A549 (cell line): ENCODE results near the gene TUBB1. TPM values are rescaled to one million over a fixed set of nuclear protein-coding genes. Genes with fewer than 3 reads are reported as not detected.

ENCODE experiments used
- ATAC-seq, 2 experiments: fragments of 200-7000 bp in 1 of 2; fragments of >200 bp in 1 of 2; cut with Nextera tagmentation in 1 of 2; cut with Tn5 transposase in 1 of 2; 3 replicates each; pipeline versions ENCODE4 v1.8.0 to v1.9.1; 2018 to 2020; ENCODE audit warnings: mild to moderate bottlenecking in 1 of 2, moderate library complexity in 1 of 2
- CTCF ChIA-PET: fragments of 300-600 bp; sonication (Branson Sonifier 250); formaldehyde crosslinking; extraction: SDS; loops from one replicate; lab custom pipeline; 2021; ENCODE audit warnings: antibody characterized with exemption, inconsistent platforms; lab: Yijun Ruan, JAX
- POLR2A ChIA-PET: fragments of 350-600 bp; formaldehyde crosslinking; extraction: SDS; loops from one replicate; lab custom pipeline; 2021; ENCODE audit warnings: antibody characterized with exemption, inconsistent platforms; lab: Yijun Ruan, JAX
- DNase-seq, 2 experiments: peaks; one replicate each; pipeline versions ENCODE4 v3.0.0 to v3.0.0-alpha.2; 2011 to 2016; ENCODE audit warnings: low read depth in 1 of 2, low spot score in 1 of 2
- FAIRE-seq: peaks from 2 replicates; lab custom pipeline; 2011; peaks lifted over from hg19 to GRCh38; lab: Jason Lieb, UNC
- H3K27ac ChIP-seq, 2 experiments: fragments of >200 bp; sonication (Bioruptor Twin); formaldehyde crosslinking; 3 replicates each; pipeline ENCODE4 v1.5.1; 2016 to 2017
- H3K4me1 ChIP-seq: fragments of >200 bp; sonication (Bioruptor Twin); formaldehyde crosslinking; 3 replicates; pipeline ENCODE4 v1.6.1; 2016
- H3K4me2 ChIP-seq: fragments of >200 bp; sonication (Bioruptor Twin); formaldehyde crosslinking; 3 replicates; pipeline ENCODE4 v1.6.1; 2016
- H3K4me3 ChIP-seq: fragments of >200 bp; sonication (Bioruptor Twin); formaldehyde crosslinking; 3 replicates; pipeline ENCODE4 v1.5.1; 2016
- H3K9me3 ChIP-seq: fragments of >200 bp; sonication (Bioruptor Twin); formaldehyde crosslinking; 3 replicates; pipeline ENCODE4 v1.6.1; 2016
- CEBPB ChIP-seq, 2 experiments: fragments of >200 bp in 1 of 2; sonication (Bioruptor Twin) in 1 of 2; formaldehyde crosslinking in 1 of 2; IDR thresholded peaks; 2 replicates each; pipeline ENCODE4 v1.6.1; 2012 to 2016
- E2F6 ChIP-seq: IDR thresholded peaks from 2 replicates; pipeline ENCODE4 v1.6.1; 2012; ENCODE audit warnings: low read depth, borderline replicate concordance
- ELK1 ChIP-seq: fragments of 150-350 bp; IDR thresholded peaks from 2 replicates; pipeline ENCODE4 v1.6.1; 2014; ENCODE audit warnings: low read depth, mild to moderate bottlenecking, low read length
- ESRRA ChIP-seq: fragments of 150-350 bp; IDR thresholded peaks from 2 replicates; pipeline ENCODE4 v1.6.1; 2014; ENCODE audit warnings: mild to moderate bottlenecking, low read length, borderline replicate concordance
- GATA3 ChIP-seq: IDR thresholded peaks from 2 replicates; pipeline ENCODE4 v1.6.1; 2012; ENCODE audit warnings: borderline replicate concordance
- HDAC2 ChIP-seq: fragments of 200-600 bp; sonication (generic); IDR thresholded peaks from 2 replicates; pipeline ENCODE4 v1.6.1; 2016
- HEYL ChIP-seq: fragments of 250-450 bp; sonication (Bioruptor Pico); IDR thresholded peaks from 2 replicates; pipeline ENCODE4 v1.8.0; 2021; ENCODE audit warnings: mild to moderate bottlenecking, moderate library complexity
- HOXA7 ChIP-seq: fragments of 250-450 bp; sonication (Bioruptor Pico); IDR thresholded peaks from 2 replicates; pipeline ENCODE4 v1.5.0; 2020; ENCODE audit warnings: mild to moderate bottlenecking, moderate library complexity
- JUN ChIP-seq, 2 experiments: fragments of >200 bp; sonication (Bioruptor Twin); formaldehyde crosslinking; IDR thresholded peaks; 2 replicates in 1 of 2; 3 replicates in 1 of 2; pipeline ENCODE4 v1.6.1; 2016 to 2017
- KDM1A ChIP-seq: fragments of 200-600 bp; sonication (generic); IDR thresholded peaks from 2 replicates; pipeline ENCODE4 v1.6.1; 2016; ENCODE audit warnings: low read depth, mild to moderate bottlenecking
- MAX ChIP-seq: IDR thresholded peaks from 2 replicates; pipeline ENCODE4 v1.6.1; 2012
- MAZ ChIP-seq: fragments of 150-350 bp; IDR thresholded peaks from 2 replicates; pipeline ENCODE4 v1.6.1; 2014; ENCODE audit warnings: antibody characterized with exemption, low read depth, low read length, borderline replicate concordance
- MYC ChIP-seq: IDR thresholded peaks from 2 replicates; pipeline ENCODE4 v1.6.1; 2012; ENCODE audit warnings: mild to moderate bottlenecking, inconsistent platforms, low read length, improper control_type of control experiment, borderline replicate concordance
- NR3C1 ChIP-seq: fragments of >200 bp; sonication (Bioruptor Twin); formaldehyde crosslinking; IDR thresholded peaks from 3 replicates; pipeline ENCODE4 v1.6.1; 2017
- PHF8 ChIP-seq: fragments of 200-600 bp; sonication (generic); IDR thresholded peaks from 2 replicates; pipeline ENCODE4 v1.6.1; 2016; ENCODE audit warnings: low read depth, mild to moderate bottlenecking, antibody characterized with exemption, moderate library complexity, borderline replicate concordance
- POLR2A ChIP-seq: IDR thresholded peaks from 2 replicates; pipeline ENCODE4 v1.6.1; 2012; ENCODE audit warnings: mild to moderate bottlenecking, low read length
- POLR2AphosphoS2 ChIP-seq: conservative IDR thresholded peaks from 2 replicates; pipeline ENCODE4 v1.6.1; 2012; ENCODE audit warnings: low read length, improper control_type of control experiment, inconsistent platforms
- RAD21 ChIP-seq, 2 experiments: fragments of >200 bp in 1 of 2; sonication (Bioruptor Twin) in 1 of 2; formaldehyde crosslinking in 1 of 2; IDR thresholded peaks in 1 of 2; conservative IDR thresholded peaks in 1 of 2; 2 replicates in 1 of 2; 3 replicates in 1 of 2; pipeline ENCODE4 v1.6.1; 2012 to 2018; ENCODE audit warnings: inconsistent platforms in 1 of 2
- RARB ChIP-seq: fragments of 250-450 bp; sonication (Bioruptor Pico); IDR thresholded peaks from 2 replicates; pipeline ENCODE4 v1.8.0; 2021; ENCODE audit warnings: mild to moderate bottlenecking, moderate library complexity
- RFX5 ChIP-seq: fragments of 450-650 bp; IDR thresholded peaks from 2 replicates; pipeline ENCODE4 v1.7.1; 2014; ENCODE audit warnings: antibody characterized with exemption, mild to moderate bottlenecking, moderate library complexity
- SREBF2 ChIP-seq: fragments of 450-650 bp; IDR thresholded peaks from 2 replicates; pipeline ENCODE4 v1.6.1; 2014; ENCODE audit warnings: mild to moderate bottlenecking, moderate library complexity
- WGBS: methylation state at CpG from one replicate; pipeline ENCODE4 v1.1.6; 2017; ENCODE audit errors: missing lambda C conversion rate; 5-methylcytosine and 5-hydroxymethylcytosine counted together
- polyA plus RNA-seq, 4 experiments: library from polyadenylated mRNA; depleted of rRNA in 3 of 4; stranded (reverse); fragments of >200 nt; fragmentation: RNase III in 1 of 4; extraction: RNeasy Plus Mini Kit Qiagen cat#74134 plus additional on column Dnase treatment in 1 of 4; gene quantifications; 2 replicates in 3 of 4; 3 replicates in 1 of 4; pipeline ENCODE4 v1.2.3, GENCODE V29; 2011 to 2017
- TF ChIP-seq, protein P1 (sequence below): IDR thresholded peaks from 2 replicates; pipeline ENCODE4 v1.6.1; 2012

Gene TUBB1
- polyA plus RNA-seq, 2 of the 4 experiments (the other 2 are of a cell fraction) = 0.03 TPM; not detected in 1

DNA sequence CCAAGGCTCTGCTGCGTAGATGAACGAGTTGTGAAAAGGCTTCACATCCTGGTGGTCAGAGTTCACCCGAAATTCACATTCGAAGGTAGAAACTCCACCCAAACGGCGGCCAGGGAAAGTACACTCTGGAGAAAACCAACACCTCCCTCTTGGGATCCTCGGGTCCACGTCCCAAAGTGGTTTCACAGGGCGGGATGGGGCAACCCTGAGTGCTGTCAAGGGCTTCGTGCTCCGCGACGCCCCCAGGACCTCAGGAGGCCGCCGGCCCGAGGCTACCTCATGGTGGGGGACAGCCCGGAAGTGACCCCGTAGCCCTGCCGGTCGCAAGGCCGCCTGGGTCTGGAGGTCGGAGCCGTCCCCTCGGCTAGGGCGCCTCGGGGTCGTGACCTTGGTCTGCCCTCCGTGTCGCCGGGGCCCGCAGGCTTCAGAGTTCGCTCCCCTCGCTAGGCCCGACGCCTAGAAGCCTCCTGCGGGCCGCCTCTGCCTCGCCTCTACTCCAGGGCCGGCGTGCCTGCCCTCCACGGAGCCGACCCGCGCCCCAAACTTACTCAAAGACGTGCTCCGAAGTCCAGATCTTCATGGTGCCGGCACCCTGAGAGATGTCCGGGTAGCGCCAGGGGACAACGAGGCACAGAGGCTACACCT, 23.0 kb downstream of the TUBB1 start, which contains the start of gene PRELID3B (continued):
- TF ChIP-seq JUN (IDR thresholded peaks at IDR 0.05) = peak; percentile 42 to 64; a peak in 3 of 5 replicates
- no peak for TF ChIP-seq HDAC2
- no peak for TF ChIP-seq RARB
- TF ChIP-seq ESRRA = 0 out of 2 replicates have a peak, but pooled peaks have one; percentile 37
- TF ChIP-seq MAZ = no peak
- peak; percentile 70; the same call in 1 of the 2 replicates for TF ChIP-seq E2F6
- no peak for TF ChIP-seq HOXA7
- 0 out of 2 replicates have a peak, but pooled peaks have one; percentile 24 for TF ChIP-seq POLR2A
- TF ChIP-seq POLR2AphosphoS2 = no peak
- TF ChIP-seq, protein P1, sequence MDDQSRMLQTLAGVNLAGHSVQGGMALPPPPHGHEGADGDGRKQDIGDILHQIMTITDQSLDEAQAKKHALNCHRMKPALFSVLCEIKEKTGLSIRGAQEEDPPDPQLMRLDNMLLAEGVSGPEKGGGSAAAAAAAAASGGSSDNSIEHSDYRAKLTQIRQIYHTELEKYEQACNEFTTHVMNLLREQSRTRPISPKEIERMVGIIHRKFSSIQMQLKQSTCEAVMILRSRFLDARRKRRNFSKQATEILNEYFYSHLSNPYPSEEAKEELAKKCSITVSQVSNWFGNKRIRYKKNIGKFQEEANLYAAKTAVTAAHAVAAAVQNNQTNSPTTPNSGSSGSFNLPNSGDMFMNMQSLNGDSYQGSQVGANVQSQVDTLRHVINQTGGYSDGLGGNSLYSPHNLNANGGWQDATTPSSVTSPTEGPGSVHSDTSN = no peak
- TF ChIP-seq RFX5 = no peak
- TF ChIP-seq CEBPB (IDR thresholded peaks at IDR 0.05) = no peak
- TF ChIP-seq GATA3 = no peak
- TF ChIP-seq ELK1 = no peak

DNA sequence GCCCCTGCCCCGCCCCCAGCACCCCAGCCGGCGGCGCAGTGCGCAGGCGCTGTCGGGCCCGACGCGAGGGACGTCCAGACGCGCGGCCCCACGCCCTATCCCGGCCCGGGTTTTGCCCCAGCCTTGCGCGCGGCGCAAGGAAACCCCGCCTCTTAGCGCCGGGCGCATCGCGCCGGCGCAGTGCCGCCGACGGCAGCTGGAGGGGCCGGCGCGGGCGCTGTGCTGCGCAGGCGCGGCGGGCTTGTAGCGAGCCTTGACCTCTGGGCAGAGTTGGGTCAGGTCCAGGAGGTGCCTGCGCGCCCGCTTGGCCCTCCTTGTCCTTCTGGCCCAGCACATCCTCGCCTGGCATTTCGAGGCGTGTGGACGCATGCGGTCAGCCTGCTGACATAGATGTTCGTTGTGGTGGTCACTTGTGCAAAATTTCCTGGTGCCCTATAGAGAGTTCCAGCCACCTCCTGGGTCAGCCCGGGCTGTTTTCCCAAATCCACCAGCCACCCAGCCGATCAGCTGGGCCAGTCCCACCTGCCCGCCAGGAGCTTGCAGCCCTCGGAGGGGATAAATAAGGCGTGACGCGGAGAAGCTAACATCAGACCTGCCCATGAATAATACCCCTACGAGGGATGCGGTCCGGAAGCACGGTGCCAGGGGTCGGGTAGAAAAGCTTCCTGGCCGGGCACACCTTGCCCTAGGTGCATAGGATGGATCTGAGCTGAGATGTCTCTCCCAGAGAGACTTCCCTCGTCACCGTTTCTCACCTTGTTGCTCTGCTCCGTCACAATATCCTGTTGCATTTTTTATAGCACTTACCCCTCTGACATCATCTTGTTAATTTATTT, 23.8 kb downstream of the TUBB1 start:
- ChIA-PET CTCF (interaction anchor here (1.1 to 1.5 kb wide), 3 partner anchors 11 to 453 kb away, joined by 3 to 4 read pairs (median 3); partner anchors contain the start of gene ATP5F1E), POLR2A (interaction anchor here (2.9 kb wide), 1 partner anchor 11 kb away, joined by 34 read pairs; the partner anchor contains the start of gene ATP5F1E)
- Histone ChIP-seq H3K27ac (peak overlapping the region; percentile 93 to 94), H3K4me2 (peak overlapping the region; percentile 92), H3K4me3 (peak overlapping the region; percentile 86), H3K4me1 (peaks cover 42% of the 10 kb centered on the region), H3K9me3 (no peaks in the 10 kb centered on the region)
- 76% methylated on average over 15 of the region's 66 CpGs for WGBS
- peak; percentile 85 to 93 for DNase-seq
- no peak for FAIRE-seq
- peak; percentile 90 to 98 for ATAC-seq
- TF ChIP-seq KDM1A = no peak
- peak; percentile 6 to 27; a peak in 1 of 5 replicates for TF ChIP-seq JUN (IDR thresholded peaks at IDR 0.05)
- peak; percentile 2; the same call in 1 of the 2 replicates for TF ChIP-seq PHF8
- TF ChIP-seq POLR2A = peak; percentile 63
- no peak for TF ChIP-seq RAD21 (conservative IDR thresholded peaks at IDR 0.05 in 1 of 2, IDR thresholded peaks at IDR 0.05 in 1 of 2)
- TF ChIP-seq SREBF2 = no peak
- 0 out of 2 replicates have a peak, but pooled peaks have one; percentile 1 for TF ChIP-seq MAX
- no peak for TF ChIP-seq NR3C1
- TF ChIP-seq MYC = peak; percentile 58
- no peak for TF ChIP-seq HEYL (CRISPR knock-in tag)
